ENCODE results near the gene MAST2. TPM values are rescaled to one million over a fixed set of nuclear protein-coding genes. Genes with fewer than 3 reads are reported as not detected.

The MAST2 gene
- total and polyA plus RNA-seq, 2 donors (not counting 3 experiments of a cell fraction or from before 2014, with no cell fraction given), result 25.0 to 41.2 TPM

- dilution Hi-C loops (cut with MboI; ENCODE audit: extremely low pct_ligation_motif_present, low sequenced_read_pairs) (no loop called here), intact Hi-C loops (cut with micrococcal nuclease) (no loop called here)
- Histone ChIP-seq H3K27me3 (ENCODE audit: control insufficient read depth in 2 of 2, insufficient read depth in 2 of 2, low read length in 2 of 2) (no peaks in the 10 kb centered on the region), H4K20me1 (replicated peaks; ENCODE audit: control insufficient read depth, extremely low read depth, insufficient read depth, low read length) (no peaks in the 10 kb centered on the region), H3K4me2 (ENCODE audit: insufficient read depth, low read length) (no peak overlapping the region), H3K79me2 (ENCODE audit: control insufficient read depth, insufficient read depth, low read length) (peaks cover 11% of the 10 kb centered on the region), H3K4me1 (ENCODE audit: control insufficient read depth, extremely low read depth, insufficient read depth, low read length) (no peaks in the 10 kb centered on the region), H2AFZ (ENCODE audit: low read depth, low read length) (no peak overlapping the region), H3K9me1 (replicated peaks; ENCODE audit: control insufficient read depth, extremely low read depth, insufficient read depth, low read length) (no peaks in the 10 kb centered on the region), H3K36me3 (ENCODE audit: control insufficient read depth in 2 of 2, extremely low read depth in 1 of 2, insufficient read depth in 2 of 2, low read length in 2 of 2) (no peaks in the 10 kb centered on the region), H3K9me3 (replicated peaks; ENCODE audit: control insufficient read depth, insufficient read depth, low read length) (no peaks in the 10 kb centered on the region), H3K27ac (ENCODE audit: insufficient read depth, low read depth, low read length) (no peak overlapping the region), H3K4me3 (replicated peaks in 1 of 3; ENCODE audit: insufficient read depth in 1 of 3, low read depth in 1 of 3, low read length in 3 of 3) (no peak overlapping the region), H3K9ac (replicated peaks; ENCODE audit: extremely low read depth, insufficient read depth, low read length) (no peak overlapping the region)
- FAIRE-seq, result no peak
- CTCF ChIA-PET, result no interaction called here
- BruUV-seq (replicated peaks), result no TSS peak
- TF ChIP-seq FOS (IDR thresholded peaks at IDR 0.05; ENCODE audit: borderline replicate concordance, insufficient read depth, low read length), result no peak
- TF ChIP-seq MYC (IDR thresholded peaks at IDR 0.05; ENCODE audit: low read depth, low read length), result no peak
- TF ChIP-seq, protein P1, sequence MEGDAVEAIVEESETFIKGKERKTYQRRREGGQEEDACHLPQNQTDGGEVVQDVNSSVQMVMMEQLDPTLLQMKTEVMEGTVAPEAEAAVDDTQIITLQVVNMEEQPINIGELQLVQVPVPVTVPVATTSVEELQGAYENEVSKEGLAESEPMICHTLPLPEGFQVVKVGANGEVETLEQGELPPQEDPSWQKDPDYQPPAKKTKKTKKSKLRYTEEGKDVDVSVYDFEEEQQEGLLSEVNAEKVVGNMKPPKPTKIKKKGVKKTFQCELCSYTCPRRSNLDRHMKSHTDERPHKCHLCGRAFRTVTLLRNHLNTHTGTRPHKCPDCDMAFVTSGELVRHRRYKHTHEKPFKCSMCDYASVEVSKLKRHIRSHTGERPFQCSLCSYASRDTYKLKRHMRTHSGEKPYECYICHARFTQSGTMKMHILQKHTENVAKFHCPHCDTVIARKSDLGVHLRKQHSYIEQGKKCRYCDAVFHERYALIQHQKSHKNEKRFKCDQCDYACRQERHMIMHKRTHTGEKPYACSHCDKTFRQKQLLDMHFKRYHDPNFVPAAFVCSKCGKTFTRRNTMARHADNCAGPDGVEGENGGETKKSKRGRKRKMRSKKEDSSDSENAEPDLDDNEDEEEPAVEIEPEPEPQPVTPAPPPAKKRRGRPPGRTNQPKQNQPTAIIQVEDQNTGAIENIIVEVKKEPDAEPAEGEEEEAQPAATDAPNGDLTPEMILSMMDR (IDR thresholded peaks at IDR 0.05; ENCODE audit: extremely low read depth in 1 of 2, insufficient read depth in 1 of 2, low read depth in 1 of 2, low read length in 2 of 2), result no peak
- TF ChIP-seq POLR2AphosphoS5 (IDR thresholded peaks at IDR 0.05; ENCODE audit: insufficient read depth, low read depth, low read length), result no peak
- TF ChIP-seq EZH2 (IDR thresholded peaks at IDR 0.05; ENCODE audit: borderline replicate concordance, low read depth, low read length, severe bottlenecking), result no peak
- no peak for TF ChIP-seq POLR2A (IDR thresholded peaks at IDR 0.05; ENCODE audit: low read depth, low read length)
- TF ChIP-seq JUN (IDR thresholded peaks at IDR 0.05; ENCODE audit: borderline replicate concordance, insufficient read depth, insufficient read length, low read depth), result no peak
- TF ChIP-seq, protein P2, sequence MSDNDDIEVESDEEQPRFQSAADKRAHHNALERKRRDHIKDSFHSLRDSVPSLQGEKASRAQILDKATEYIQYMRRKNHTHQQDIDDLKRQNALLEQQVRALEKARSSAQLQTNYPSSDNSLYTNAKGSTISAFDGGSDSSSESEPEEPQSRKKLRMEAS (IDR thresholded peaks at IDR 0.05; ENCODE audit: insufficient read depth, insufficient read length), result no peak
- TF ChIP-seq GATA2 (IDR thresholded peaks at IDR 0.05; ENCODE audit: insufficient read depth, insufficient read length, low read depth, low read length), result no peak
- no peak for DNase-seq (ENCODE audit: low read depth, low spot score)
- POLR2A ChIA-PET, result no interaction called here
These were observed 134.6 kb downstream of the MAST2 start for GRCh38 chr1:45938029-45938428.

All from endothelial cell of umbilical vein (primary cell).